ENCODE results near the gene SLC2A4.

Gene SLC2A4

DNA sequence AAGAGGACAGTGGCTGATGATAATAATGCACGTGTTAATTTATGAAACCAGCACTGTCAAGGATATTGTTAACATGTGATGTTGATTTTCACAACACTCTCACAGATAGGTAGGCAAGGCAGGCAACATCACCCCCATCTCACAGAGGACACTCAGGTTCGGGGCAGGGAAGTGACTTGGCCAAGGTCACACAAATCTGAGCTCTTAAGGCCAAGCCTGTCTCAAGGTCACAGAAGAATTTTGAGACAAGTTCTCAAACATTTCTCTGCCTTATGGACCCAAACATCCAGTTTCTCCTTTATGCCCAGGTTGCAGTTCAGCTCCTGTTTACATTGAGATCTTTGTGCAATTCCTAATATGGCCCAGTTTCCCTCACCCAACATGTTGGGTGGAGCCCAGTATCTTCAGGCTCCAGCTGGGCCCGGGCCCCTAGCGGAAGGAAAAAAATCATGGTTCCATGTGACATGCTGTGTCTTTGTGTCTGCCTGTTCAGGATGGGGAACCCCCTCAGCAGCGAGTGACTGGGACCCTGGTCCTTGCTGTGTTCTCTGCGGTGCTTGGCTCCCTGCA, 1.3 kb downstream of the SLC2A4 start:
- H3K27ac Mint-ChIP-seq: no peak overlapping the region
- peak overlapping the region in 1 of 2 donors; percentile 95 for H3K4me3 Mint-ChIP-seq
- DNase-seq (no peak), ATAC-seq (no peak)
- no peaks in the 10 kb centered on the region for H3K9me3 Mint-ChIP-seq
- peaks cover 39% of the 10 kb centered on the region for H3K4me1 Mint-ChIP-seq
- peaks cover 52% of the 10 kb centered on the region for H3K27me3 Mint-ChIP-seq

DNA sequence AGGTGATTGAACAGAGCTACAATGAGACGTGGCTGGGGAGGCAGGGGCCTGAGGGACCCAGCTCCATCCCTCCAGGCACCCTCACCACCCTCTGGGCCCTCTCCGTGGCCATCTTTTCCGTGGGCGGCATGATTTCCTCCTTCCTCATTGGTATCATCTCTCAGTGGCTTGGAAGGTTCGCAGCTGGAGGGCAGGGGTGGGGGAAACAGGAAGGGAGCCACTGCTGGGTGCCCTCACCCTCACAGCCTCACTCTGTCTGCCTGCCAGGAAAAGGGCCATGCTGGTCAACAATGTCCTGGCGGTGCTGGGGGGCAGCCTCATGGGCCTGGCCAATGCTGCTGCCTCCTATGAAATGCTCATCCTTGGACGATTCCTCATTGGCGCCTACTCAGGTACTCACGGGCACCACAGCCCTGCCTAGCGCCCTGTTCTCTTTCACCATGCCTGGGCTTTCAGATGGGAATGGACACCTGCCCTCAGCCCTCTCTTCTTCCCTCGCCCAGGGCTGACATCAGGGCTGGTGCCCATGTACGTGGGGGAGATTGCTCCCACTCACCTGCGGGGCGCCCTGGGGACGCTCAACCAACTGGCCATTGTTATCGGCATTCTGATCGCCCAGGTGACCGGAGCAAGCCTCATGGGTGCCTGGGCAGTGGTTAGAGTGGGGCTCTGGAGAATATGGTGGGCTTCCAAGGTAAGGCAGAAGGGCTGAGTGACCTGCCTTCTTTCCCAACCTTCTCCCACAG, 2.1 kb downstream of the SLC2A4 start:
- H3K4me3 Mint-ChIP-seq: no peak overlapping the region
- DNase-seq (no peak), ATAC-seq (no peak)
- peaks cover 39% of the 10 kb centered on the region for H3K4me1 Mint-ChIP-seq
- no peaks in the 10 kb centered on the region for H3K9me3 Mint-ChIP-seq
- peaks cover 56% of the 10 kb centered on the region for H3K27me3 Mint-ChIP-seq
- peak overlapping the region in 1 of 2 donors; percentile 27 for H3K27ac Mint-ChIP-seq

DNA sequence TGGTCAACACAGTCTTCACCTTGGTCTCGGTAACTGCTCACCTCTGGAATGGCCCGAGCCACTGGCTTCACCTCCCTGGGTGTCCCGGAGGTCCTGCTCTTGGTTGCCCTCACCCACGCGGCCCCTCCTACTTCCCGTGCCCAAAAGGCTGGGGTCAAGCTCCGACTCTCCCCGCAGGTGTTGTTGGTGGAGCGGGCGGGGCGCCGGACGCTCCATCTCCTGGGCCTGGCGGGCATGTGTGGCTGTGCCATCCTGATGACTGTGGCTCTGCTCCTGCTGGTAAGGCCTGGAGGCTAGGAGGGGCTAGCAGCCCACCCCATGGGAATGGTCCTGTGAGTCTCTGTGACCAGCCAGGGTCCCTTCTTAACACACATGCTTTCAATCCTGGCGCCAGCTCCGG, 3.4 kb downstream of the SLC2A4 start:
- no peak overlapping the region for H3K4me3 Mint-ChIP-seq
- peaks cover 51% of the 10 kb centered on the region for H3K27me3 Mint-ChIP-seq
- no peak overlapping the region for H3K27ac Mint-ChIP-seq
- ATAC-seq: no peak
- peaks cover 39% of the 10 kb centered on the region for H3K4me1 Mint-ChIP-seq
- DNase-seq: no peak
- no peaks in the 10 kb centered on the region for H3K9me3 Mint-ChIP-seq

DNA sequence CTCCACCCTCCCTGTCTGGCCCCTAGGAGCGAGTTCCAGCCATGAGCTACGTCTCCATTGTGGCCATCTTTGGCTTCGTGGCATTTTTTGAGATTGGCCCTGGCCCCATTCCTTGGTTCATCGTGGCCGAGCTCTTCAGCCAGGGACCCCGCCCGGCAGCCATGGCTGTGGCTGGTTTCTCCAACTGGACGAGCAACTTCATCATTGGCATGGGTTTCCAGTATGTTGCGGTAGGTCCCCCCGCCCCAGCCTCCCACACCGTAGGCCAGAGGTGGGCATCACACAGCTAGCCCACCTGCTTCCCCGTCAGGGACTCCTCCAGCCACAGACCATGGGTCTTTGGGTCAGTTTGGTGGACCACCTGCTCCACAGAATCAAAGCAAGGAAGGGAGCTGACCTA, 4.2 kb downstream of the SLC2A4 start:
- no peak for DNase-seq
- H3K4me1 Mint-ChIP-seq: peaks cover 31% of the 10 kb centered on the region
- no peak for ATAC-seq
- H3K4me3 Mint-ChIP-seq: no peak overlapping the region
- H3K9me3 Mint-ChIP-seq: no peaks in the 10 kb centered on the region
- peaks cover 45% of the 10 kb centered on the region for H3K27me3 Mint-ChIP-seq
- peak overlapping the region in 1 of 2 donors; percentile 22 for H3K27ac Mint-ChIP-seq

DNA sequence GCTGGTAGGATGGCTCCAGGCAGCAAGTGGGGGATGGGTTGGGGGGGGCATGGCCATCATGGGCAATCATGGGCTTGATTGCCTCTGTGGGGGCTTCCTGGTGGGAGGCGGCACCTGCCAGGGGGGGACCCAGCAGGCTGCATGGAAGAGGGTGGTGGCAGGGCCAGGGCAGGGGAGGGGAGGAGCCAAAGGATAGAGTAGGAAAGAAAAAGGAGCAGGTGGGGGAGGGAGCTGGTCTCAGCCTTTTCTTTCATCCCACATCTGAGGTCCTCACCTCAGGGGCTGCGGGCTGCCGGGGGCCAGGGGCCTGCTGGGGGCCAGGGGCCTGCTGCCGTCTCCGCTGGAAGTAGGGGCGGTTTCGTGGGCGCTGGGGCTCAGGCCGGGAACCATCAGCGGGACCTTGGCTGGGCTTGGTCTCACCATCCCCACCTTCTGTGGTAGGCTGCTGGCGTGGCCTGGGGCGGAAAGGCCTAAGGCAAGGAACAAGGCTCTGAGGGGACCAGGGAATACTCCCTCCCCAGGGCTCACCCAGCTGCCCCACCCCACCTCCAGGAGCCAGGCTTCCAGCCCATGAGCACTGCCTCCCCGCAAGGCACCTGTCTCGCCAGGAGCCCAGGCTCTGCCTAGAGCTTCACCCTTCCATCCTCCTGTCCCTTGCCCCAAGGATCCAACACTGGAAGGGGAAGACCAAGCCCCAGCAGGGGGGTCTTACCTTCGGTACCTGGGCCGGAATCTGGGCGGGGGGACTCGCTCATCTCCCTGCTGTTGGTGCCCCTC, 7.9 kb downstream of the SLC2A4 start:
- Mint-ChIP-seq H3K4me1 (peaks cover 9% of the 10 kb centered on the region), H3K27me3 (peaks cover 38% of the 10 kb centered on the region), H3K4me3 (no peak overlapping the region), H3K9me3 (no peaks in the 10 kb centered on the region), H3K27ac (no peak overlapping the region)
- no peak for ATAC-seq
- no peak for DNase-seq

DNA sequence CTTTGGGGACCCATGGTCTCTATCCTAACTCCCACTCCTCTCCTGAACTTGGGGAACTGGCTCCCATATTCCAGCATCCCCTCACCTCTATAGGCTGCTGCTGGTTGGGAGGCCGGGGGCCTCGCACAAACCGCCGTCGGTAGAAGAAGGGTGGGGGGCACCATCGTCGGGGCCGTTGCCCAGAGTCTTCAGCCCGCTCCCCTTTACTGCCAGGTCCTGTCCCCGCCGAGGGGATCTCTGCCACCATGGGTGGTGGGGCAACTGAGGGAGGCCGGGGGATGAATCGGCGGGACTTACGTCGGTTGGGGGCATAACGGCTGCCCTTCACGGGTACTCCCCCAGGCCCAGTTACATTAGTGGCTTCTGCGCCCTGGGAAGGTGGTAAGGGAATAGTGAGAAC, 8.6 kb downstream of the SLC2A4 start:
- no peak for ATAC-seq

DNA sequence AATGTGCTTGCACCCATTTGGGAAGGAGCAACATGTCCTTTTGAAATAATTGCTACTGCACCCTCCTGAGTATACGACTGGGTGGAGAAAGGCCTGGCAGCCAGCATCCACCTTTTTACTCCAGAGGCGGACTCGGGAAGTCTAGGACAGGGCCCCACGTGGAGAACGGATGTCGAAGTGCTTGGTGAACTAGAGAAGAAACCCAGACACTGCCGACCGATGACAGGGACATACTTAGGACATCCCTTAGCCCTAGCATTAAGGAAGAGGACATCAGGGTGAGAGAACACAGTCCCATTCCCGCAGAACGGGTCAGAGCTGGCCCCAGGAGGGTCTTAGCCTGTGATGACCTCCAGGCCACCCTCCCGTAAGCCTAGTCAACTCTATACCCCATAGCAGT, 9.2 kb downstream of the SLC2A4 start:
- peaks cover 46% of the 10 kb centered on the region for H3K27me3 Mint-ChIP-seq
- no peak overlapping the region for H3K4me3 Mint-ChIP-seq
- H3K4me1 Mint-ChIP-seq: peaks cover 19% of the 10 kb centered on the region
- H3K27ac Mint-ChIP-seq: no peak overlapping the region
- H3K9me3 Mint-ChIP-seq: no peaks in the 10 kb centered on the region
- DNase-seq (no peak), ATAC-seq (no peak)

More for the DNA sequence above, 8.6 kb downstream of the SLC2A4 start:
- H3K9me3 Mint-ChIP-seq: no peaks in the 10 kb centered on the region
- no peak overlapping the region for H3K4me3 Mint-ChIP-seq
- DNase-seq: no peak
- peaks cover 40% of the 10 kb centered on the region for H3K27me3 Mint-ChIP-seq
- no peak overlapping the region for H3K27ac Mint-ChIP-seq
- H3K4me1 Mint-ChIP-seq: peaks cover 14% of the 10 kb centered on the region

DNA sequence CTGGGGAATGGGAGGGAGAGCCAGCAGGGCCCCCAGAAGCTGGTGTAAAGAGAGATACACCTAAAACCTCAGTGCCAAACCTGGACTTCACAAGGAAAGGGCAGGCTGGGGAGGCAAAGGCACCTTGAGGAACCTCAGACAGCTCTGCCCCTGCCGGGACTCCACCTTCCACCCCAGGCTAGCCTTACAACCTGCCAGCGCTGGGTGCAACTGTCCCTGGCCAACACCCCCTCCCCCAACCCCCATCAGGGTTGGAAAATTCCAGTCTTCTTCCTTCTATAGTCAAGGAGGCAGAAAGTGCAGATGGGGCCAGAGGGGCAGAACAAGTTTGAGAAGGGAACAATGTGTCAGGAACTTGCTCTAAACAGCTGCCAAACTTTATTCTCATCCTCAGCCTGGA, 10.7 kb downstream of the SLC2A4 start:
- H3K4me3 Mint-ChIP-seq: no peak overlapping the region
- no peak for ATAC-seq
- H3K9me3 Mint-ChIP-seq: no peaks in the 10 kb centered on the region
- peaks cover 58% of the 10 kb centered on the region for H3K27me3 Mint-ChIP-seq
- no peak overlapping the region for H3K27ac Mint-ChIP-seq
- peaks cover 32% of the 10 kb centered on the region for H3K4me1 Mint-ChIP-seq
- DNase-seq: no peak

DNA sequence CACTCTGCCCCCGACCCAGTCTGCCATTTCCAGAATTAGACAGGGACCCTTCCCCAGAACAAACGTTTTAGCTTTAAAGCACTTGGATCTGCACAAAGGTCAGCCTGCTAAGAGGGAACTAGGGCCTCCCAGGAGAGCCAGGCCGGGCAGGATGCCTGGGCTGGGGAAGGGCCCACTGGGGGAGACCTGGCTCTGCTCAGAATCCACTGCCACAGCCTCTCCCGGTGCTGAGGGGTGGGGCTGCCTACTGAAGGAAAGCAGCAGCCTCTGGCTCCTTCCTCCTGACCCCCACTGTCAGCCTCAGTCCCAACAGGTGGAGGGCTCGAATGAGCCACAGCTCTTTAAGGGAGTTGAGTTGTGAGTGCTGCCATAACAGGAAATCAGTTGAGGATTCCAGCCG, 11.2 kb downstream of the SLC2A4 start:
- DNase-seq (no peak), ATAC-seq (no peak)
- Mint-ChIP-seq H3K27me3 (peaks cover 53% of the 10 kb centered on the region), H3K27ac (no peak overlapping the region), H3K4me1 (peaks cover 32% of the 10 kb centered on the region), H3K4me3 (no peak overlapping the region), H3K9me3 (no peaks in the 10 kb centered on the region)

DNA sequence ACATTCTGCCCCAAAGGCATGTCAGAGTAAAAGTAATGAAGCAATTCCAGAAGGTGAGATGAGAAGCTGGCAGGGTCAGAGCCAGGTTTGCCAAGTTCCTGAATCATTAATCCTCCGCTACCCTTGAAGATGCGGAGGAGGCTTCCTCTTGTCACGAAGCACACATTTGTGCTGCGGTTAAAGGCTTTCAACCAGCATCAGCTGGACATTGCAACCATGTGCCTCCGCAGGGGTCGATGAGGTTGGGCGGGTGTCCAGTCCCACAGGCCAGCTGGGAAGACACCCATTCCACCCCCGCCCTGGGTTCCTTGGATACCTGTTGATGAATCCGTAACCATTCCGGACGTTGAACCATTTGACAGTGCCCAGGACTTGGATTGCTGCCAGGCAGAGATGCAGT, 11.6 kb downstream of the SLC2A4 start:
- H3K27ac Mint-ChIP-seq: no peak overlapping the region
- ATAC-seq (no peak), DNase-seq (no peak)
- peaks cover 32% of the 10 kb centered on the region for H3K4me1 Mint-ChIP-seq
- H3K4me3 Mint-ChIP-seq: peak overlapping the region in 1 of 2 donors; percentile 67
- H3K9me3 Mint-ChIP-seq: no peaks in the 10 kb centered on the region
- H3K27me3 Mint-ChIP-seq: peaks cover 48% of the 10 kb centered on the region

DNA sequence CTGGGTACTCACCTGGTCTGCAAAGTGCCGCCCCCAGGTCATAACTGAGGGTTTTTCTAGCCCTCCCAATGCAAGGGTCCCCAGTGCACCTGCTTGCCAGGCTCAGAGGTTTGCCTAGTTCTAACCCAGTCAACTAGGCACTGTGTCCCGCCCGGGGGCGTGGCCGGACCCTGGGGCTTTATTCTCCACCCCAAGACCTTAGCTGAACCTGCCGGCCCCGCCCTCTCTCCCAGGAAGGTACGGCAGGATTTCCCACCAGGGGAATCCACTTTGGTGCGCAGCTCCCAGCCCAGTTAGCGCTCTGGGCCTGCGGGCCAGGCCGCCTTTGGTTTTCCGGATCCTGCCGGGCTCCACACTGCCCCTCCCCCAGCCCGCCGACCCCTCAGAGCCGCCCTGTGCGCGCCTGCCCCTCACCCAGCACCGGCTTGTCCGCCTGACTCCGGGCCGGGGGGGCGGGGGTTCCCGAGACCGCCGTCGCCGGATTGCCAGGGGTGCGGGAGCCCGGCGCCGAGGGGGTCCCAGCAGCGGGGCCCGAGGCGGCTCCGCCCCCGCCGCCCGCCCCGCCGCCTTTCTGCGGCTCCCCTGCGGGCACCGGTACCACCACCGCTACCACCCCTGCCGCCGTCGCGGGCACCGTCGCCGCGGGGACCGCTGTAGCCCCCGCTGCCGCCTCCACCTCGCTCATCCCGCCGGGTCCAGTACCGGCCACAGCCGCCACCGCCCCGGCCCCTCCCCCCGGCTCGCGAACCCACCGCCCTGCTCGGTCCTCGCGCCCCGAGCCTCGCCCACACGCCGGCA, 12.5 kb downstream of the SLC2A4 start:
- Mint-ChIP-seq H3K9me3 (no peaks in the 10 kb centered on the region), H3K27me3 (peaks cover 48% of the 10 kb centered on the region), H3K4me1 (peaks cover 32% of the 10 kb centered on the region), H3K4me3 (peak overlapping the region; percentile 91 to 95), H3K27ac (no peak overlapping the region)
- ATAC-seq (peak; percentile 1), DNase-seq (no peak)

DNA sequence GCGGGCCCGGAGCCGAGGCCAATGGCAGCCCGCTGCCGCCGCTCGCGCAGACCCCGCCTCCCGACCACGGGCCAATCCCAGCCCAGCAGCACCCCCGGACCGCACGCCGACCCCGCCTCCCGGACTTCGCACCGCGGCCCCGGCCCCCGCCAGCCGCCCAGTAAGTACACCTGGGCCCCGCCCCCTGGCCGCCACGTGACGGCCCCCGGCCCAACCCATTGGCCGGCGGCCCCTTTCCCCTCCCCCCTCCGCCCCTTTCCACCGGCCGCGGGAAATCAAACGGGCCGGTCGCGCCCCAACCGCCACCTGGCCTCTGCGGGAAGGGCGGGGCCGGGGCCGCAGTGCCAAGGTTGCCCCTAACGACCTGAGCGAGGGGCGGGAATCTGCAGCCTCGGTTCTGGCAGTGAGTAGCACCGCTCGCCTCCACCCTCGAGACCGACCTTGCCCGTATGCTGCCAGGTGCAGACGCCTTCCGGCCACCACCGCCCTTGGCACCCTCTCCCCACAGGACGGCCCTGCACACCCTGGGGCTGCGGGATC, 13.2 kb downstream of the SLC2A4 start, which contains the start of gene YBX2:
YBX2 (minus strand) TSS at position 26 of the 540 bp plus-strand sequence. CDS start 139 bp downstream, outside the sequence.
- Mint-ChIP-seq H3K4me3 (peak within 1 kb of the TSS; percentile 91 to 95), H3K9me3 (no peaks in the 10 kb centered on the region), H3K27me3 (peaks cover 48% of the 10 kb centered on the region), H3K27ac (no peak within 1 kb of the TSS), H3K4me1 (peaks cover 32% of the 10 kb centered on the region)
- ATAC-seq (peak; percentile 89), DNase-seq (peak; percentile 86 to 88)

DNA sequence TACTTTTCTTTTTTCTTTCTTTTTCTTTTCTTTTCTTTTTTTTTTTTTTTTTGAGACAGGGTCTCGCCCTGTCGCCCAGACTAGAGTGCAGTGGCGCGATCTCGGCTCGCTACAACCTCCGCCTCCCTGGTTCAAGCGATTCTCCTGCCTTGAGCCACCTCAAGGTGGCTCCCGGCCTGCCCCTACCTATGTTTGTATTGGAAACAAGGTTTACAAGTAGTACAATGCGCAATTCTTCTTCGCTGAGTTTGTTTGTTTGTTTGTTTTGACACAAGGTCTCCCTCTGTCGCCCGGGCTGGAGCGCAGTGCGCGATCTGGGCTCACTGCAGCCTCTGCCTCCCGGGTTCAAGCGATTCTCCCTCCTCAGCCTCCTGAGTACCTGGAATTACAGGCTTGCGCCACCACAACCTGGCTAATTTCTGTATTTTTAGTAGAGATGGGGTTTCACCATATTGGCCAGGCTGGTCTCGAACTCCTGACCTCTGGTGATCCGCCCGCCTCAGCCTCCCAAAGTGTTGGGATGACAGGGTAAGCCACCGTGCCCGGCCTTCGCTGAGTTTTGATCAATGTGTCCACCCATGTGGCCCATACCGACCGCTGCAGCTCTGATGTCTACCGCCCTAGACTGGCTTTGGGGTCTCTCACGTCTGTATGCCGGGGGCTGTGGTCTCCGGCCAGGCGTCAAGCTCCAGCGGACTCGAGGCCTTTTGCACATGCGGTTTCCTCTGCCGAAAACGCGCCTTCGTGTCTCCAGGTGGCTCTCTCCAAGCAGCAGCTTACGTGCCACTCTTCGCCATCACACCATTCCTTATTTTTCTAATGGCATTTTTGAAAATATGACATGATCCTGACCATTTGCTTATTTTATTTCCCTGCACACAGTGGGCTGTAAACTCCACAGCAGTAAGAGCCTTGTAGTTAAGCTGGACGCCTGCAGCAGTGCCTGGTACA, 14.0 kb downstream of the SLC2A4 start:
- Mint-ChIP-seq H3K9me3 (no peaks in the 10 kb centered on the region), H3K27ac (no peak overlapping the region), H3K4me3 (peak overlapping the region; percentile 91 to 95), H3K27me3 (peaks cover 48% of the 10 kb centered on the region), H3K4me1 (peaks cover 32% of the 10 kb centered on the region)
- no peak for ATAC-seq
- no peak for DNase-seq

DNA sequence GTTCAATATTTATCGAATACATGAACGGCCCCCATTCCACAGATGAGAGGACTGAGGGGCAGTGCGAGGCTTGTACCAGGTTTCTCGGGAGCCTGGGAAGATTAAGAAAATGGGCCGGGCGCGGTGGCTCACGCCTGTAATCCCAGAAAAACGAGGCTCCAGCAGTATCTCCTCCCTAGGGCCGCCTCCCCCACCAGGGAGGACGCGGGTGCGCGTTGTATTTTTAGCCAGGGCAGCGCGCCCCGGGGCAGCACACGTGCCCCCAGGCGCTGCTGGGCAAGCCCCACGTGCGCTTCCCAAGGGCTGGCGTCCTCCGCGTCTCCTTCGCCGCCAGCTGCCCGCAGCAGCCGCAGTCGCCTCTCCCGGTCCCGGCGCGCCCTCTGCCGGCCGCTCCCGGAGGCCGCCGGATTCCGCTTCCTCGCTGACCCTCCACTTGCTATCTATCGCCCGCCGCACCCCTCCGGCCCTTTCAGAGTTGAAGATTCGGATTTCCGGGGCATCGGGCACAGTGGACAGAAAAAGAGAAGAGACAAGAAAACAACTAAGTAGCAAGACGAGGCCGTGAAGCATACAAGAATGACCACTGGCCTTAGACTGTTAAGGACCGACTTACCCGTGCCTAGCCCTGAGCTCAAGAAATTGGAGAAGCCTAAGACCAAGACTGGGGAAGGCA, 14.8 kb downstream of the SLC2A4 start:
- Mint-ChIP-seq H3K9me3 (no peaks in the 10 kb centered on the region), H3K4me3 (peak overlapping the region; percentile 91 to 95), H3K4me1 (peaks cover 32% of the 10 kb centered on the region), H3K27me3 (peaks cover 45% of the 10 kb centered on the region), H3K27ac (no peak overlapping the region)
- ATAC-seq (peak; percentile 16), DNase-seq (peak; percentile 65 to 71)

All from stimulated activated naive CD8-positive, alpha-beta T cell treated with anti-CD3 and anti-CD28 coated beads, Interleukin-15, amount 100 ng/mL, for 72 hours (primary cell).